ENCODE results near the gene ACSS3.
"Not testable (repeated sequence)": the region's sequence is repeated elsewhere in the genome, so short reads cannot be mapped to it uniquely, and the experiment has no call there.

The ACSS3 gene

DNA sequence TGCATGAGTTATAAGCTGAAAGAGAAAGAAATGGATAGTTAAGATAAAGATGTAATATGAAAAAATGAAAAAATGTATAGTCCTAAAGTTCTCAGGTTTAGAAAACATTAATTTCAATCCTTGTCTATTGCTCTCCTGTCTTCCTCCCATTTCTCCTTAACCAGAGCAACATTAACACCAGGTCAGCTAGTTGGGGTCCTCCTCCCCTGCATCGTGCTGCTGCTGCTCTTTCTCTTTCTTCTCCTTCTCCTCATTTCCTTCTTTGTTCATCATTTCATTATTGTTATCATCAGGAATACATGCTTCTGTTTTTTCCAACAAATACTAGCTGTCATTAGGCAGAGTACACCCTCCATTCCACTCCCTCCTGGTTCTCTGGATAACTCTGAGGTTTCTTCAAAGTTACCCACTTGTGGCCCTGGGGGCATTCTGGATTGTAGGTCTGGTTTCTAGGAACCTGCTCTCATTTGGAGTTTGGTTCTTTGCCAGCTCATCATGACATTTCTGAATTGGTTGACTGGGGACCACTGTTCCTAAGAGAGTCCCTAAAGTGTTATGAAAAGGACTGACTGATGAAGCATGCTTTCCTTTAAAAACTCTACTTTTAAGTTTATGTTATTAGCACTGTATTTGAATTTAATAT is 17.0 kb downstream of the ACSS3 start:
- no peak for DNase-seq (ENCODE audit: low read depth in 2 of 2)

DNA sequence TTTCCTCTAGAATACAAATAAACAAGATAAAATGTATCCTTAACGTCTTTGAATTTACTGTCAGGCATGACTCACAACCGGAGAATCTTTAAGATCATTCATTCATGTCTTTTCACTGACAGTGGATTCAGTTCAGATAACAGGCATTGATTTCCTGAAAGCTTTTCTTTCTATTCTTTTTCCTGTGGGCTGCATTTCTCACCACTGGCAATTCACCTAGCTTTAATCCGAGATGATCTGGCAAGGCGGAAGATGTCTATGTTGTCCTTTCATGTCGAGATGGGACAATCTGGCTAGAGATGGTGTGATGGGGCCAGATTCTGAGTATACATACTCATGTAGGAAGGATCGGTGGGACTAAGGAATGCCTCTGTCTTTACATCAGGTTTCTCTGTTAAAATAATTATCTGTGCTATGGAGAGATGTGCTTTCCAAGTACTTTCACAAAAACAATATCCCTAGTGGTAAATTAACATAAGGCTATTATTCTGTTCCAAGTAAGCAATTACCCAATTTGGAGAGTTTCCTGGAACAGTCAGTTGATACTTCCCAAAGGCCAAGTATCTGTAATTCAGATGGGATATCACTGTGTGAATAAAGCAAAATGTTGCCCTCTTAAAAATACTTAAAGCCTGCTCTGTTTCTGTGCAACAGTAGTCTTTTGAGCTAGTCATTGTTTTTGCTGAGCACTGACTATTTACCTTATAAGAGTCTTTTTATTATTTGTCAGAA is 17.8 kb downstream of the ACSS3 start:
- no peak for DNase-seq (ENCODE audit: low read depth in 2 of 2)

DNA sequence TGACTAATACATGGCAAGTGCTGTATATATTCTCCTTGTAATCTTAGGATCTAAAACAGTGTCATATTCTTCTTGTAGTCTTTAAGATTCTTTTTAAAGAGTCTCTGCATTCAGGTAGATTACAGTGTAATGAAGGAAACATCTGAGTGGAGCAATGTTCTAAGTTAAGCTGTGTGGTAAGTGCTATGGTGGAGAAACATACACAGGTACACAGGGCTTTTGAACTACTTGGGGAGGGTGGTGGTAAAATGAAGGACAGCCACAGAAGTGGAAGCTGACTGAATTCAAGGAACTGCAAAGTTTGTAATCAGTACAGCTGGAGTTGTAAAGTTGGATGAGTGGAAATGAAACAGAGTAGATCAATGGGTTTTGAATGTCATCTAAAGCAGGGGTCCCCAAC is 27.8 kb downstream of the ACSS3 start:
- no peak for DNase-seq (ENCODE audit: low read depth in 2 of 2)

DNA sequence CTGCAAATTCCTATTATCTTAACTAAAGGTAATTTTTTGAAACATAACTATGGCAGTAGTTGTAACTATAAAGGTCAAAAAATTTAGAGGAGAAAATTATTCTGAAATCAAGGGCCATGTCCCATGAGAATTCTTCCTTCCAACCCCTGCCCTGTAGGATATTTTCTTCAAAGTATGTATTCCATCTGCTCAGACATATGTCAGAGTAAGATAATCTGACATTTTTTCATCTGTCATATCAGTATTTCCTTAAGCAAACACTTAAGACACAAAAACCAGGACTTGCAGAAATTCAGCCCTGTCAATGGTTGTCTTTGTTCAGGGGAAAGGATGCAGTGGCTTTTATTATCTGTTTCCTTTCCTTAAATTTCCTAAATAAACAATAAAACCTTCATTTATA is 36.3 kb downstream of the ACSS3 start:
- DNase-seq (ENCODE audit: low read depth in 2 of 2), result no peak

DNA sequence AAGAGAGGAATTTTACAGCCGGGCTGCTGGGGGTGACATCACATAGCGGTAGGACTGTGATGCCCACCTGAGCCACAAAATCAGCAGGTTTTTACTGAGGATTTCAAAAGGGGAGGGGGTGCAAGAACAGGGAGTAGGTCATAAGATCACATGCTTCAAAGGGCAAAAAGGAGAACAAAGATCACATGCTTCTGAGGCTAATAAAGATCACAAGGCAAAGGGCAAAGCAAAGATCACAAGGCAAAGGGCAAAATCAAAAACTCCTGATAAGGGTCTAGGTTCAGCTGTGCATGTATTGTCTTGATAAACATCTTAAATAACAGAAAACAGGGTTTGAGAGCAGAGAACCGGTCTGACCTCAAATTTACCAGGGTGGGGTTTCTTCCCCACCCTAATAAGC is 41.2 kb downstream of the ACSS3 start:
- DNase-seq (ENCODE audit: low read depth in 2 of 2), result not testable (repeated sequence)

DNA sequence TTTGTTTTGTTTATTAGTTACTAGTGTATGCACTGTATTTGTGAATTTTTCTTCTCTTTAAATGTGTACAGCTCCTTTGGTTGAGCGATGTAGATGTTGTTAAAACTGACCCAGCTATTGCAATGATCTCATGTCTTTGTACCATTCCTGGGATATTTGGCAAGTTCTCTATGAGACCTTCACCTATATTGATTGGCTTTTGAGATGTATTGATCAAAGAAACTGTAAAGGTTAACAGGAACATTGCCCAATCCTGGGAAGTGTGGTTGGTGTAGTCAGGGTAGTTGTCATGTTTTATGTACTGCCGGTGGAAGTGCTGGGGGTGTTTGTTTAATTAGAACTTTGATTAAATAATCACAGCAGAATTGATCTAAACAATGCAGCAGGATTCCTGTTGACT is 43.1 kb downstream of the ACSS3 start:
- no peak for DNase-seq (ENCODE audit: low read depth in 2 of 2)

DNA sequence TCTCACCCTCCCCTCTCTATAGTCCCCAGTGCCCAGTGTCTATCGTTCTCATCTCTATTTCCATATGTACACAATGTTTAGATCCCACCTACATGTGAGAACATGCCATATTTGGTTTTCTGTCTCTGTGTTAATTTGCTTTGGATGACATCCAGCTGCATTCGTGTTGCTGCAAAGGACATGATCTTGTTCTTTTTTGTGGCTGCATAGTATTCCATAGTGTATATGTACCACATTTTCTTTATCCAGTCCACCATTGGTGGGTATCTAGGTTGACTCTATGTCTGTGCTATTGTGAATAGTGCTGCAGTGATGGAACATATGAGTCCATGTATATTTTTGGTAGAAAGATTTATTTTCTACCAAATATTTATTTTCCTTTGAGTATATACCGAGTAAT is 45.7 kb downstream of the ACSS3 start:
- no peak for DNase-seq (ENCODE audit: low read depth in 2 of 2)

DNA sequence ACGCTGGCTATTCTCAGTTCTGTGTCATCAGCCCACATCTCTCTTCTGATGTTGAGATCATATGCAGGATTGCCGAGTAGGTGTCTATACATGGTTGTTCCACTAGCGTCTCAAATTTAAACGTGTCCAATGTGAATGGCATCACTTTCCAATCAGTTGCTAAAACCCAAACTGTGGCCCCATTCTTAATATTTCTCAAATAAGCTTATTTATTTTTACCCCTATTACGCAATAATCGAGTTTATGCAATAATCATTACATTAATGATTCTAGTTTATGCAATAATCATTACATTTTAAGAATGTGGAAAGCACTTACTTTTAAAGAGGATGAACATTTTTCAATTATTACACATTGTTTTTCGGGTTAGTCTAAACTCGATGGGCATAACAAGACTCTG is 47.8 kb downstream of the ACSS3 start:
- DNase-seq (ENCODE audit: low read depth in 2 of 2), result no peak

DNA sequence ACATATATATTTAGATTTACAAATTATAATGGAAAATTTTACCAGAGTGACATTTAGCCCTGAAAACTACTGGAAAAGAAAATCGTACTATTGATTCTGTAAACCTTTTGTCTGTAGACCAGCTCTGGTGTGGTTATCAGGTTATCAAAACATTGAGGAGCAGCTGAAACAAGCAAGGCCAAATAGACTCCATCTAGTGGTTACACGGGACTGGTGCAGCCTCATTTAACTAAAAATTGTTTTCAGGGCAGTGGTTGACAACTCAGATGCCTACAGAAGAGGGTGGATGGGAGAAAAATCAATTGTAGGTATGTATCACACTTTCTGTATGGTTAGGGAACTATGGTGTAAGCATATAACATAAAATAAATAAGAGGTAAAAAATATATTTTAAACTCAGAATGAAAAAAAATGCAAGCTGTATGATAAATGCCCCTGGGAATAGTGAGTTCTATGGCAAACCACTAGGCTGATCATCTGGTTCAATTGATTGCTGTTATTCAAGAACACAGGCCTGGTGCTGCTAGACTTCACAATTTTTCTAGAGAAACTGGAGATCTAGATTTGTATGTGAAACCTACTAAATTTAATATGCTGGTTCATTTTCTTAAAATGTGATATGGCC is 51.2 kb downstream of the ACSS3 start:
- no peak for DNase-seq (ENCODE audit: low read depth in 2 of 2)

DNA sequence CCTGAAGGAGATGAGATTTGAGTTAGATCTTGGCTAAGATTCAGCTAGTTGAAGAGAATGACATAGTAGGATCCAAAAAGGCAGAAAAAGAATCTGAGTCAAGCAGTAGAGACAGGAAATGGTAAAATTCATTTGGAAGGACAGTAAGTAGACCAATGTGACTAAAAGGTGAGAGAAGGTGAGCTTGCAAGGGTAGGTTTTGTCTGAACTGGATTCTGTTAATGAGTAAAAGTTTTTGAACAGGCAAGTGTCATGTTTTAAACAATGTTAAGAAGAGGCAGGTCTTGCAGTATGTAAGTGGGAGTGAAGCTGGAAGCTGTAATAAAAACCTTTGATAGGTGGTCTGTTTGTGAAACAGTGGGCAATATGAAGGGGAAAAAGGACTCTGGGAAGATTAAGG is 58.6 kb downstream of the ACSS3 start:
- DNase-seq (ENCODE audit: low read depth in 2 of 2), result no peak

DNA sequence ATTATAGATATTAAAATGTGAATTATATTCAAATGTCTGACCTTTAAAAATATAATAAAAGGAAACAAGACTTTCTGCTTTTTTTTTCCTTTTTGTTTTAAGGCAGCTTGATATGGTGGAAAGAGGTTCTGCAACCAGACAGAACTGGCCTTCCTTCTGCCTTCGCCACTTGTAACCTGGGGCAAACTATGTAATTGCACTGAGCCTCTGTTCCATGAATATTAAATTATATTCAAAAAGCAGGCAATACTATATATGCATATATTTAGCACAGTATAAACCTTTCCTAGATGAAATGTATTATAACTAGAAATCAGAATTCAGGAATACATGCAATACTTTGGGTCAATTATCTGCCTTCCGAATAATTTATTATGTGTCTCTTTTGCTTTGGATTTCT is 59.9 kb downstream of the ACSS3 start:
- DNase-seq (ENCODE audit: low read depth in 2 of 2), result no peak

DNA sequence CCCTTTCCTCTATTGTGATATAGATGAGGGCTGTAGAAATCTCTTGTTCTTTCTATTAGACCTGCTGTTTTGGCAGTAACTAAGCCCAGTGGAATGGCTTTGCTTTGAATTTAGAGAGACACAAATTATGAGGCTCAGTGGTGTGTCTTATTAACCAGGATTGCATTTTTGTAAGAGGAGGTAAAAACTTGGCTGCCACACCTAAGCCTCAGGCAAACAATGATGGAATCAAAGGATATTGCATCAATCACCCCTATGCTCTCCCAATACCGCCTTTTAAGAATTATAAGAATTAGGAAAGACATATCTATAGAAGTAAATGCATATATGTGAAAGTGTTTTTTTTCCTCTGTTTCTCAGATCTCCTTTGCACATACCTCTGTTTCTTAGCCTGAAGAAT is 63.3 kb downstream of the ACSS3 start:
- DNase-seq (ENCODE audit: low read depth in 2 of 2), result no peak

DNA sequence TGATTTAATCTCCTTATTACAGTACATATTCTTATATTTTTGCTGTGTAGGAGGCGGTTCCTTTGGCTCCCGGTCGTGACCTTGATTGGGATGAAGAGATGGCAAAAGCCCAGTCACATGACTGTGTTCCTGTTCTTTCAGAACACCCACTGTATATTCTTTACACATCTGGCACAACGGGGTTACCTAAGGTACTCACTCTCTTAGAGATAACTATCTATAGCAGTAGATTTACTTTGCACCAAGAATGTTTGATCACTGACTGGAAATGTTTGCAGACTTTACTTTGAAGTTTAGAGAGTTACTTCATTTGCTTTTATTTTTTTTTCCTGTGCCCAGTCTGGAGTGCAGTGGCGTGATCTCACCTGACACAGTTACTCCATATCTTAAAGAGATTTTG is 65.2 kb downstream of the ACSS3 start:
- DNase-seq (ENCODE audit: low read depth in 2 of 2), result no peak

DNA sequence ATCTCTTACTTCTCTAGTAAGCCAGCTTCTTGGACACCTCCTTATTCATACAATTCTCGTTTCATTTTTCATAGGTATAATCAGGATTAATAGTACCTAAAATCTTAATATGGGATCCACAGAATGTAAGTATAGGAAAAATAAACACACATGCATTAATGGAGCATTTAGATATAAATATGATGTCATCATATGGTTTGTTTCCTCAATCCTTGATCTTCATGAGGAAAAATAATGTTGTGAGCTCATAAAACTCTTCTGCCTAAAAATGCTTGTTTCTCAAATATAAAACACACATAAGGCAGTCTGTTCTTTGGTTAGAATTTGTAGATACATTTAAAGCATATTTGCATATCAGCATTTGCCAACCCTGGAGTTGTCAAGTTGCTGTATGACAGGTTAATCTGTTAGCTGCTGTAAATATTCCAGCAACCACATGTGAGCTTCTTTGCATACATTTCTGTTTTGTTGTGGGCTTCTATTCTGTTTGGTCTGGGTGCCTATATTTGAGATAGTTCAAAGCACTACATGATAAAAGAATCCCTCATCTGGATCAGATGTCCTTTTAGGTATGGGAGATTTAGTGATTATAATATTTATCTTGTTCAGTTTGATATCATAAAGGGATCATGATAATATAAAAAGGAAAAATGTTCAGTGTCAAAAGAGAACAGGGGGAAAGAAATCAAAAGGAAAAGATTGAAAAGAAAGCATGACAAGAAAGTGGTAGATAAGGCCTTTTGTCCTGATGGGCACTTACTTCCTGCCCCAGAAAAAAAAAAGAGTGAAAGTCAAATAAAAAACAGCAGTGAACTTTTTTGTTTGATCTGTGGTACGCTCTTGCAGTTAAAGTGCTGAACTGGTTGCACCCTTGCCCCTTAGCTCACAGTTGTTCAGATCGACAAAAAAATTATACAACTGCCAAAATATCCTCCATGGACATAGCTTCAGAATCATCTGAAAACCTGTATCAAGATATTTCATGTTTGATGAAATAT is 68.6 kb downstream of the ACSS3 start:
- DNase-seq (ENCODE audit: low read depth in 2 of 2), result no peak

DNA sequence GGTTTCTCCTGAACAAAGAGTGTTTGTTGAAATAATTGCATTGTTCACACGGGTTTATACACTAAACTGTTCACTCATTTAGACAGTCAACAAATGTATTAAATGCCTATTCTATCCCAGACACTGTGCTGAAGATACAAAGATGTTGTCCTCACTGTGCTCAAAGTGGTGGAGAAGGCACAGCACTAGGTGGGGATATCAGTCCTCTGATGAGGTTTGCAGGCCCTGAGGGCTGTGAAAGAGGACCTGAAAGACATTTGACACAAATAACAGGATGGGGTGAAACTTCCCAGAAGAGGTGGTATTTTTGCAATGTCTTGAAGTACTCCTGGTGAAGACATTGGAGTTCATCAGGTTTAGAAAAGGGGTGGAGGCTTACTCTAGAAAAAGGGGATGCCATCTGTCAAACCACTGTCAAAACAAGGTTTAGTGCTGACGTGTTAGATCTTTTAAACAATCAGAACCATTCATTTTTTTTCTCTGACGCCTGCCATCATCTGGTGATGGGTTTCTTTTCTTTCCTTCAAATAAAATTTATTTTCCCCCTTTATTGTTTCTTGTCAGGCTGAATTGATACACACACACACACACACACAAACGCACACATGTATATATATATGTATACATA is 69.5 kb downstream of the ACSS3 start:
- no peak for DNase-seq (ENCODE audit: low read depth in 2 of 2)

DNA sequence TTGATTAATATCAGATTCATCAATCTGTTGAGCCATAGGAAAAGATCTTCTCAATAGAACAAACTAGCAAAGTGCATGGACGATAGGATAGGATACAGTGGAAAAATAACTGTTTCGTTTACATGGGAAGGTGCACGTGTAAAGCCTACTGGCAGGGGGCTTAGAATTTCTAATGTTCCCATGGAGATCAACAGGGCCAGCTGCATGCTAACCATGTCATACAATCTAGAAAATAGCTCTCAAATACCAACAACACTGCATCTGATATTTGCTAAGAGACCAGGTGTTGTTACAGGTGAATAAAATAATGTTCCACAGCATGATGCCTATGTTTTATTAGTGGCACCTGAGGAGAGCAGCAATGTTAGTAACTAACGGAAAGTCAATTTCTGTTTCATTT is 72.5 kb downstream of the ACSS3 start:
- no peak for DNase-seq (ENCODE audit: low read depth in 2 of 2)

DNA sequence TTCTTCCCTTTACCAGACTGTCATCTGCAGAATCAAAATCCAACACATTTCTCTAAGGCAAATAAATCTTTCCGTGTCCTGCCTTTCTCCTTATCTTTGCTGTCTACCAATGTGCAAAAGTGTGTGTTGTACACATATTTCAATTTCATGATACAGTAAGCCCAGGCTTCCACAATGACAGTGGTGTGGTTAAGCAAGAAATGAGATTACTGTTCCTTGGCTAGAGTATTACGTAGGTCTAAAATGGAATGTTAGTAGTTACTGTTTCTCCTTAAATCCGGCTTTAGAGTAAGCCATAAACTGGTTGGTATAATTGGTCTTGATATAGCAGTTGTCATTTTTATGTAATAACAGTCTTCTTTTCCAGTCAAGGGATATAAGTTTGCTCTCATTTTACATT is 82.0 kb downstream of the ACSS3 start:
- no peak for DNase-seq (ENCODE audit: low read depth in 2 of 2)

DNA sequence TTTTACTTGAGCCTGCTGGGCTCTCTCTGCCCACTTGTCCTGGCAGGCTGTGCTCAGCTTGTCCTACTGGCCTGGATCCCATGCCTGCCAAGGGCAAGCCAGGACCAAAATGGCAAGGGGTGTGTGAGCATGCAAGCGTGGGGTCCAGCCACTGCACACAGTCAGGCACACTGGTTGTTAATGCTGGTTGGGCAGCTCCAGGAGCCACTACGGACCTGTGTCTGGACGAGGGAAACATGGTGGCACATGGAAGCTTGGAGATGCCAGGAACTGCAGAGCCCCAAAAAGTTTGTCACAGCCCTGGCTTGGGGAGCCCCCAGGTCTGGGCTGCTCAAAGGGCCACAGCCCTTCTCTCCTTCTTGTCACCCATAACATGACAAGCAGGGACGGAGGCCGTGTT is 83.8 kb downstream of the ACSS3 start:
- no peak for DNase-seq (ENCODE audit: low read depth in 2 of 2)

DNA sequence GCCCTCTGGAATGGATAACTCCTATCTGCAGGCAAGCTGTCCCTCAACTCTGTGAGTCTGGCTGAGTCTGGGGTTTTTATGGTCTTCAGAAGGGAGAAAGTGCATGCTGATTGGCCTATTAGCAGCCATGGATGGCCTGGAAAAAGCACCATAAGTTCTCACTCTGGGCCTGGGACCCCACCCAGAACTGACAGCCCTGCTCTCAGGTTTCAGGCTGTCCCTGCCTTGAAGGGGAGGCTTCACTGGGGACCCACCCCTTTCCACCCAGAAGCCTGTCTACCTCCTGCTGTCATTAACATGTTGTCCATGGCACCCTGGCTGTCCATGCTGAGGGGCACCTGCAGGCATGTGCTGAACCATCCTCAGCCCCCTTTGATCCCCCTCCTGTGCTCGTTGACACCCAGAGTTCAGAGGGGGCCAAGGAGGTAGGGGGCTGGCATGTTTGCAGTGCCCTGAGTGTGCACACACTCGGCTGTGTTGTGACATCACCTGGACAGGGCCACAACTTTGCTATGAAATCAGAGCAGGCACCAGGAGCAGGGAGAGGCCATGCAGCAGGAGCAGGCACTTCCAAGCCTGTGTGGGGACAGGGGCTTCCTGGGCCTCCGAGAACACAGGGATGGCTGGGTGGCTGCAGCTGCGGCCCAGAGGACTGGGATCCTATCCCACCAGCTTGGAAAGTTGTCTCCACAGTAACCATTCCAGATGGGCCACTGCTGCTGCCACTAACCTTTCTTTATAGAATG is 84.7 kb downstream of the ACSS3 start:
- no peak for DNase-seq (ENCODE audit: low read depth in 2 of 2)

DNA sequence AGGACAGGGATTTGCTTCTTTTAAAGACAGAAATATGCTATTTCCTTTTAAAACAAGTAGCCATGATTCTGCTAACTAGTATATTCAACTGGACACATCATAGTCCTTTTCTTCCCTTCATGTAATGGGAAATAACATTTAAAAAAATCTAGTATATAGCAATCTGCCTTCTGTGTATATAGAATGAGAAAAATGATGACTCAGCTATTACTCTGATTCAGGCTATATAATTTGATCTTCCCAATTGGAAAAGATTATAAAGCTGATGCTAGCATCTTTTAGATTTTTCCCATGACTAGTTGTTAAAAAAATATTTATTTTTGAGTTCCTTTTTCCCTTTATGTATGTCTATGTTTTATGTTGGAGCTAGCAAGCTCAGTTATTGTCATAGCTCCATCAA is 86.9 kb downstream of the ACSS3 start:
- no peak for DNase-seq (ENCODE audit: low read depth in 2 of 2)

DNA sequence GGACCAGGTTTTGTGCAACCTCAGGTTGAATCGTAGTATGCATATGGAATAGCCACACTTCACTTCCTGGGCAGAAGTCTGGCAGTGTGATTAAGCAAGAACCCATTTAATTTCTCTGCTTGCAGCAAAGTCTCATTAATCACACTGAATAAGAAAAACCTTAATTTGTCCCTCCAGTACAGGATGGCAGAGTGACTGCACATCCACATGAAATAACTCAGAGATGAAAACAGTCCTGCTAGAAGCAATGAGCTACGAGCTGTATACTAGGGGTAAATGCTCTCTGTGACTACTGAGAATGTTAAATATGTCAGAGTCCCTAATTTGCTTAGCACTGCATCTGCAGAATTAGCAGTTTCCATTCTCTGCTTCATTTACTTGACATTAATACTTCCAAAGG is 88.9 kb downstream of the ACSS3 start:
- DNase-seq (ENCODE audit: low read depth in 2 of 2), result no peak

All from stimulated activated CD4-positive, alpha-beta T cell treated with anti-CD3 and anti-CD28 coated beads, Interleukin-1b, Interleukin-23, amount 100 ng/mL, for 4 hours (primary cell).